ENCODE results near the gene FARS2. TPM values are rescaled to one million over a fixed set of nuclear protein-coding genes. Genes with fewer than 3 reads are reported as not detected.

Gene FARS2
- total and polyA plus RNA-seq, 2 of the 13 experiments (the other 11 are each of a cell fraction or from before 2014, with no cell fraction given): 15.4 to 26.0 TPM

DNA sequence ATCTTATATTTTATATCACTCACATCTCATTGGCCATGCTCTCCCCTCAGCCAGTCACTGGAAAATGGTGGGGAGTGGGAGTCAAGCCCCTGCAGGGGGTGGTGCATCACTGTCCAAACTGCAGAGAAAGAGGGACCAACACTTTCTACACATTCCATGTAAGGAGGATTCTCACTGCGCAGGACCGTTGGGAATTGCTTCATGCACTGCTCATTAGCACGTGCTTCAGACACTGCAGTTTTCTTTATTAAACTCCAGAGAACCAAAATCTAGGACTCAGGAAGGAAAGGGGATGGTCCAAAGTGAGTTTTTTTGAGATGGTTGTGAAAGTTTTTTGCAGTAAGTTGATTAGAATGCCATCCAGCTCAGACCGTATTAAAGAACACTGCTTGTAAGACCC lies 269.8 kb downstream of the FARS2 start (continued):
- TF ChIP-seq, protein P1, sequence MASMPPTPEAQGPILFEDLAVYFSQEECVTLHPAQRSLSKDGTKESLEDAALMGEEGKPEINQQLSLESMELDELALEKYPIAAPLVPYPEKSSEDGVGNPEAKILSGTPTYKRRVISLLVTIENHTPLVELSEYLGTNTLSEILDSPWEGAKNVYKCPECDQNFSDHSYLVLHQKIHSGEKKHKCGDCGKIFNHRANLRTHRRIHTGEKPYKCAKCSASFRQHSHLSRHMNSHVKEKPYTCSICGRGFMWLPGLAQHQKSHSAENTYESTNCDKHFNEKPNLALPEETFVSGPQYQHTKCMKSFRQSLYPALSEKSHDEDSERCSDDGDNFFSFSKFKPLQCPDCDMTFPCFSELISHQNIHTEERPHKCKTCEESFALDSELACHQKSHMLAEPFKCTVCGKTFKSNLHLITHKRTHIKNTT (CRISPR knock-in tag; IDR thresholded peaks at IDR 0.05): no peak
- TF ChIP-seq ZNF484 (CRISPR knock-in tag; IDR thresholded peaks at IDR 0.05; ENCODE audit: borderline replicate concordance, low read depth) (no peak), NR2F6 (IDR thresholded peaks at IDR 0.05) (no peak), NR2F6 (CRISPR knock-in tag; IDR thresholded peaks at IDR 0.05) (no peak), ZNF660 (CRISPR knock-in tag; IDR thresholded peaks at IDR 0.05; ENCODE audit: borderline replicate concordance, low read depth) (no peak)

DNA sequence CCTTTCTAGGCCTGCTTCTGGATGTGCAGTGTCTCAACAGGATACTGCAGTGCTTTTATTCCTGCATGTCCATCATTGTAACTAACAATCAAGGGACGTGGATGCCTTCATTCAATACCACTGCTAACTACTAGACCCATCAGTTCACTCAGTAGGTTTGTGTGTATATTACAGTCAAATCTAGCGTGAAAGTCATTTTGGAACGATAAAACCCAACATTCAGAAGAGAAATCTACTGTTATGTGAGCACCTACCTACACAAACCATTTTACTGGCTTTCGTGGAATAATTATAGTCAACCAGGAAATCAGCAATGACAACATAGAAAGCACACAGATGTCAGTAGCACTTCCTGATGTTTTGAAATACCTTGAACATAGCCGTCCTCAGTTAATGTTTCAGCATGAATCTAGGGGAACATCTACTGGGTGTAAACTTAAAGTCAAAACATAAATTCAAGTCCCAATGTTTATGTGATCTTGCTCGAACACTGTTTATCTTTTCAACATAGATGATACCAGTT lies 270.6 kb downstream of the FARS2 start:
- no peaks in the 10 kb centered on the region for H3K9me3 ChIP-seq (ENCODE audit: low read length)
- ChIA-PET CTCF (ENCODE audit: low intra/inter-chr PET ratio, low total read pairs) (no interaction called here), POLR2A (no interaction called here)
- FAIRE-seq: peak; percentile 36
- no peak for ATAC-seq
- DNase-seq (ENCODE audit: low spot score): no peak
- no peaks in the 10 kb centered on the region for H3K79me2 ChIP-seq (ENCODE audit: insufficient read depth, low read length)
- H3K4me3 ChIP-seq (replicated peaks in 1 of 3; ENCODE audit: insufficient read depth in 1 of 3, low read depth in 2 of 3, low read length in 3 of 3): no peak overlapping the region
- H4K20me1 ChIP-seq (ENCODE audit: insufficient read depth, low read length): no peaks in the 10 kb centered on the region; the same call in 1 of the 2 replicates
- no peaks in the 10 kb centered on the region for H3K27me3 ChIP-seq (ENCODE audit: control insufficient read depth in 1 of 2, insufficient read depth in 2 of 2, low read length in 2 of 2)
- no peak overlapping the region for H2AFZ ChIP-seq (ENCODE audit: low read length)
- no peaks in the 10 kb centered on the region for H3K36me3 ChIP-seq (replicated peaks in 1 of 2; ENCODE audit: control insufficient read depth in 1 of 2, insufficient read depth in 2 of 2, low read length in 2 of 2)
- H3K27ac ChIP-seq (ENCODE audit: extremely low read length, insufficient read depth, low read length): no peak overlapping the region
- TF ChIP-seq NR2F6 (IDR thresholded peaks at IDR 0.05) (no peak), NR2F6 (CRISPR knock-in tag; IDR thresholded peaks at IDR 0.05) (no peak), ZFP90 (CRISPR knock-in tag; IDR thresholded peaks at IDR 0.05; ENCODE audit: borderline replicate concordance) (no peak), BRD4 (CRISPR knock-in tag; IDR thresholded peaks at IDR 0.05) (no peak), ZNF598 (CRISPR knock-in tag; IDR thresholded peaks at IDR 0.05; ENCODE audit: borderline replicate concordance) (no peak), NFE2L2 (IDR thresholded peaks at IDR 0.05; ENCODE audit: low read length) (no peak), PAF1 (CRISPR knock-in tag; IDR thresholded peaks at IDR 0.05) (no peak), ARNT (IDR thresholded peaks at IDR 0.05) (no peak), SIX4 (CRISPR knock-in tag; IDR thresholded peaks at IDR 0.05) (no peak), REPIN1 (CRISPR knock-in tag; IDR thresholded peaks at IDR 0.05; ENCODE audit: borderline replicate concordance, low read depth) (no peak)
- TF ChIP-seq, protein P2, sequence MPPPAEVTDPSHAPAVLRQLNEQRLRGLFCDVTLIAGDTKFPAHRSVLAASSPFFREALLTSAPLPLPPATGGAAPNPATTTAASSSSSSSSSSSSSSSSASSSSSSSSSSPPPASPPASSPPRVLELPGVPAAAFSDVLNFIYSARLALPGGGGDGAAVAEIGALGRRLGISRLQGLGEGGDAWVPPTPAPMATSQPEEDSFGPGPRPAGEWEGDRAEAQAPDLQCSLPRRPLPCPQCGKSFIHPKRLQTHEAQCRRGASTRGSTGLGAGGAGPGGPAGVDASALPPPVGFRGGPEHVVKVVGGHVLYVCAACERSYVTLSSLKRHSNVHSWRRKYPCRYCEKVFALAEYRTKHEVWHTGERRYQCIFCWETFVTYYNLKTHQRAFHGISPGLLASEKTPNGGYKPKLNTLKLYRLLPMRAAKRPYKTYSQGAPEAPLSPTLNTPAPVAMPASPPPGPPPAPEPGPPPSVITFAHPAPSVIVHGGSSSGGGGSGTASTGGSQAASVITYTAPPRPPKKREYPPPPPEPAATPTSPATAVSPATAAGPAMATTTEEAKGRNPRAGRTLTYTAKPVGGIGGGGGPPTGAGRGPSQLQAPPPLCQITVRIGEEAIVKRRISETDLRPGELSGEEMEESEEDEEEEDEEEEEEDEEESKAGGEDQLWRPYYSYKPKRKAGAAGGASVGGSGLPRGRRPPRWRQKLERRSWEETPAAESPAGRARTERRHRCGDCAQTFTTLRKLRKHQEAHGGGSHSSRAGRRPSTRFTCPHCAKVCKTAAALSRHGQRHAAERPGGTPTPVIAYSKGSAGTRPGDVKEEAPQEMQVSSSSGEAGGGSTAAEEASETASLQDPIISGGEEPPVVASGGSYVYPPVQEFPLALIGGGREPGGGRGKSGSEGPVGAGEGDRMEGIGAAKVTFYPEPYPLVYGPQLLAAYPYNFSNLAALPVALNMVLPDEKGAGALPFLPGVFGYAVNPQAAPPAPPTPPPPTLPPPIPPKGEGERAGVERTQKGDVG (CRISPR knock-in tag; IDR thresholded peaks at IDR 0.05; ENCODE audit: borderline replicate concordance): no peak
- TF ChIP-seq, protein P3, sequence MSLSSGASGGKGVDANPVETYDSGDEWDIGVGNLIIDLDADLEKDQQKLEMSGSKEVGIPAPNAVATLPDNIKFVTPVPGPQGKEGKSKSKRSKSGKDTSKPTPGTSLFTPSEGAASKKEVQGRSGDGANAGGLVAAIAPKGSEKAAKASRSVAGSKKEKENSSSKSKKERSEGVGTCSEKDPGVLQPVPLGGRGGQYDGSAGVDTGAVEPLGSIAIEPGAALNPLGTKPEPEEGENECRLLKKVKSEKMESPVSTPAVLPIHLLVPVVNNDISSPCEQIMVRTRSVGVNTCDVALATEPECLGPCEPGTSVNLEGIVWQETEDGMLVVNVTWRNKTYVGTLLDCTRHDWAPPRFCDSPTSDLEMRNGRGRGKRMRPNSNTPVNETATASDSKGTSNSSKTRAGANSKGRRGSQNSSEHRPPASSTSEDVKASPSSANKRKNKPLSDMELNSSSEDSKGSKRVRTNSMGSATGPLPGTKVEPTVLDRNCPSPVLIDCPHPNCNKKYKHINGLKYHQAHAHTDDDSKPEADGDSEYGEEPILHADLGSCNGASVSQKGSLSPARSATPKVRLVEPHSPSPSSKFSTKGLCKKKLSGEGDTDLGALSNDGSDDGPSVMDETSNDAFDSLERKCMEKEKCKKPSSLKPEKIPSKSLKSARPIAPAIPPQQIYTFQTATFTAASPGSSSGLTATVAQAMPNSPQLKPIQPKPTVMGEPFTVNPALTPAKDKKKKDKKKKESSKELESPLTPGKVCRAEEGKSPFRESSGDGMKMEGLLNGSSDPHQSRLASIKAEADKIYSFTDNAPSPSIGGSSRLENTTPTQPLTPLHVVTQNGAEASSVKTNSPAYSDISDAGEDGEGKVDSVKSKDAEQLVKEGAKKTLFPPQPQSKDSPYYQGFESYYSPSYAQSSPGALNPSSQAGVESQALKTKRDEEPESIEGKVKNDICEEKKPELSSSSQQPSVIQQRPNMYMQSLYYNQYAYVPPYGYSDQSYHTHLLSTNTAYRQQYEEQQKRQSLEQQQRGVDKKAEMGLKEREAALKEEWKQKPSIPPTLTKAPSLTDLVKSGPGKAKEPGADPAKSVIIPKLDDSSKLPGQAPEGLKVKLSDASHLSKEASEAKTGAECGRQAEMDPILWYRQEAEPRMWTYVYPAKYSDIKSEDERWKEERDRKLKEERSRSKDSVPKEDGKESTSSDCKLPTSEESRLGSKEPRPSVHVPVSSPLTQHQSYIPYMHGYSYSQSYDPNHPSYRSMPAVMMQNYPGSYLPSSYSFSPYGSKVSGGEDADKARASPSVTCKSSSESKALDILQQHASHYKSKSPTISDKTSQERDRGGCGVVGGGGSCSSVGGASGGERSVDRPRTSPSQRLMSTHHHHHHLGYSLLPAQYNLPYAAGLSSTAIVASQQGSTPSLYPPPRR (CRISPR knock-in tag; IDR thresholded peaks at IDR 0.05; ENCODE audit: borderline replicate concordance): no peak
- 96% methylated on average over 6 of the region's 6 CpGs for WGBS (ENCODE audit: low lambda C conversion rate)
- H3K9ac ChIP-seq (ENCODE audit: insufficient read depth, low read depth, low read length): no peak overlapping the region
- H3K4me1 ChIP-seq (ENCODE audit: insufficient read depth, low read length): no peaks in the 10 kb centered on the region
- no peak overlapping the region for H3K4me2 ChIP-seq (ENCODE audit: low read depth, low read length)
- no TSS peak for BruUV-seq (replicated peaks)
- intact Hi-C loops (cut with micrococcal nuclease; ENCODE audit: unreplicated experiment) (no loop called here), in situ Hi-C loops (cut with HindIII; ENCODE audit: extremely low pct_ligation_motif_present, low pct_unique_long_range_greater_than_20kb) (no loop called here)

Measured in HepG2 (cell line).